Activated naive CD4-positive, alpha-beta T cell (primary cell): ENCODE data around the gene SCAMP4.
"Not testable (repeated sequence)": the region's sequence is repeated elsewhere in the genome, so short reads cannot be mapped to it uniquely, and the experiment has no call there.

ENCODE experiments used
- DNase-seq, 4 experiments: peaks; one replicate each; lab custom pipeline; 2025; lab: John Stamatoyannopoulos, UW

SCAMP4 gene

GRCh38 chr19:1866693-1867348 lies 38.4 kb upstream of the SCAMP4 start:
- DNase-seq: no peak

GRCh38 chr19:1867349-1867724 lies 37.9 kb upstream of the SCAMP4 start:
- no peak for DNase-seq

- no peak for DNase-seq
Observed at GRCh38 chr19:1868971-1869370, 36.2 kb upstream of the SCAMP4 start.

- no peak for DNase-seq
Observed at GRCh38 chr19:1871140-1871597, 34.0 kb upstream of the SCAMP4 start.

- no peak for DNase-seq
Observed at GRCh38 chr19:1871630-1872029, 33.6 kb upstream of the SCAMP4 start.

GRCh38 chr19:1872807-1873523 lies 32.2 kb upstream of the SCAMP4 start:
- no peak for DNase-seq

GRCh38 chr19:1873524-1874473 lies 31.4 kb upstream of the SCAMP4 start:
- DNase-seq: no peak

- DNase-seq: no peak
Observed at GRCh38 chr19:1874554-1875185, 30.5 kb upstream of the SCAMP4 start.

- not testable (repeated sequence) for DNase-seq
Observed at GRCh38 chr19:1875265-1875645, 29.9 kb upstream of the SCAMP4 start.

GRCh38 chr19:1875646-1876495 lies 29.3 kb upstream of the SCAMP4 start:
- DNase-seq: peak; percentile 50 to 83 (median 64)

GRCh38 chr19:1876496-1877279 lies 28.5 kb upstream of the SCAMP4 start:
- not testable (repeated sequence) for DNase-seq

GRCh38 chr19:1877280-1877660 lies 27.9 kb upstream of the SCAMP4 start:
- DNase-seq: not testable (repeated sequence)

GRCh38 chr19:1878583-1878982 lies 26.6 kb upstream of the SCAMP4 start:
- DNase-seq: not testable (repeated sequence)

GRCh38 chr19:1879982-1880381 lies 25.2 kb upstream of the SCAMP4 start:
- DNase-seq: not testable (repeated sequence)

- DNase-seq: no peak
Observed at GRCh38 chr19:1880611-1881392, 24.4 kb upstream of the SCAMP4 start.

GRCh38 chr19:1881393-1882088 lies 23.7 kb upstream of the SCAMP4 start:
- DNase-seq: not testable (repeated sequence)

- peak in 2 of 4 experiments; percentile 62 to 64 for DNase-seq
Observed at GRCh38 chr19:1882089-1882785, 23.0 kb upstream of the SCAMP4 start.
